Panc1 (cell line): ENCODE results near the gene CNDP1. TPM values are rescaled to one million over a fixed set of nuclear protein-coding genes. Genes with fewer than 3 reads are reported as not detected.

Source experiments
- ATAC-seq: fragments of 200-7000 bp; cut with Tn5 transposase; 2 replicates; pipeline ENCODE4 v1.9.1; 2020; ENCODE audit warnings: mild to moderate bottlenecking, moderate library complexity
- BruUV-seq: library from RNA; stranded (reverse); fragments of 400-500 nt; replicated peaks from 2 replicates; lab custom pipeline; 2021; lab: Mats Ljungman, UMichigan
- CTCF ChIA-PET: fragments of 300-600 bp; sonication (Branson Sonifier 250); formaldehyde crosslinking; loops from one replicate; lab custom pipeline; 2022; ENCODE audit warnings: antibody characterized with exemption; lab: Charles Lee
- POLR2A ChIA-PET: fragments of 300-600 bp; sonication (Branson Sonifier 250); formaldehyde crosslinking; loops from one replicate; lab custom pipeline; 2022; ENCODE audit warnings: antibody characterized with exemption; lab: Charles Lee
- DNase-seq: peaks from one replicate; pipeline ENCODE4 v3.0.0-alpha.2; 2010; ENCODE audit warnings: low read depth, low spot score
- H3K27ac ChIP-seq: 2 replicates; pipeline ENCODE4 v1.5.1; 2011; ENCODE audit warnings: mild to moderate bottlenecking, low read length, inconsistent platforms
- H3K27me3 ChIP-seq: fragments of 200-500 bp; sonication (Bioruptor generic); 2 replicates; pipeline ENCODE4 v1.6.0; 2014; ENCODE audit warnings: low read length, inconsistent platforms; ENCODE audit not compliant: control insufficient read depth, insufficient read depth
- H3K36me3 ChIP-seq: fragments of 200-500 bp; sonication (Bioruptor generic); 2 replicates; pipeline ENCODE4 v1.5.1; 2014; ENCODE audit warnings: inconsistent platforms, mild to moderate bottlenecking, low read length, moderate library complexity; ENCODE audit not compliant: control insufficient read depth, insufficient read depth
- H3K4me1 ChIP-seq: 2 replicates; pipeline ENCODE4 v1.5.1; 2011; ENCODE audit warnings: inconsistent platforms, mild to moderate bottlenecking, low read length, moderate library complexity; ENCODE audit not compliant: control insufficient read depth, insufficient read depth
- H3K4me3 ChIP-seq, 2 experiments: 2 replicates each; pipeline ENCODE4 v1.5.1; 2011 to 2012; ENCODE audit warnings: low read depth in 2 of 2, low read length in 2 of 2, mild to moderate bottlenecking in 2 of 2, inconsistent platforms in 1 of 2, moderate library complexity in 1 of 2
- H3K9me3 ChIP-seq: fragments of 200-500 bp; sonication (Bioruptor generic); 2 replicates; pipeline ENCODE4 v1.5.1; 2014; ENCODE audit warnings: low read depth, mild to moderate bottlenecking, inconsistent platforms, low read length, moderate library complexity; ENCODE audit not compliant: control insufficient read depth, insufficient read depth
- CTCF ChIP-seq: fragments of 450-650 bp; IDR thresholded peaks from 2 replicates; pipeline ENCODE4 v1.5.1; 2017; ENCODE audit warnings: mild to moderate bottlenecking
- POLR2AphosphoS5 ChIP-seq: IDR thresholded peaks from 2 replicates; pipeline ENCODE4 v1.6.1; 2012; ENCODE audit warnings: mild to moderate bottlenecking, low read depth, low read length, moderate library complexity
- REST ChIP-seq, 2 experiments: IDR thresholded peaks; 2 replicates each; pipeline ENCODE4 v1.6.1; 2011 to 2012; ENCODE audit warnings: low read depth in 2 of 2, control low read depth in 1 of 2, low read length in 1 of 2, mild to moderate bottlenecking in 1 of 2, moderate library complexity in 1 of 2; ENCODE audit not compliant: insufficient read depth in 1 of 2
- SIN3A ChIP-seq: IDR thresholded peaks from 2 replicates; pipeline ENCODE4 v1.6.1; 2012; ENCODE audit warnings: low read depth, mild to moderate bottlenecking, low read length, moderate library complexity, borderline replicate concordance; ENCODE audit not compliant: insufficient read depth
- TCF7L2 ChIP-seq: IDR thresholded peaks from 2 replicates; pipeline ENCODE4 v1.6.1; 2011; ENCODE audit warnings: mild to moderate bottlenecking, low read depth, low read length, inconsistent platforms
- in situ Hi-C: cut with HindIII; loops from 2 replicates; pipeline ENCODE4 v1.10.0; 2016; ENCODE audit warnings: low sequenced_read_pairs, low pct_unique_long_range_greater_than_20kb
- intact Hi-C: fragments of 100-400 bp; cut with micrococcal nuclease; formaldehyde crosslinking; loops from one replicate; pipeline ENCODE4 v1.10.0; 2022; ENCODE audit not compliant: unreplicated experiment
- total RNA-seq: library from RNA; stranded (reverse); gene quantifications from one replicate; pipeline ENCODE4 v1.2.1, GENCODE V29; 2021; ENCODE audit not compliant: unreplicated experiment

CNDP1 gene
- total RNA-seq, 1 experiment from 2014 or later = not detected

- no TSS peak for BruUV-seq
- Histone ChIP-seq H3K36me3 (no peaks in the 10 kb centered on the region), H3K27me3 (peaks cover 4% of the 10 kb centered on the region; the same call in 1 of the 2 replicates), H3K9me3 (no peaks in the 10 kb centered on the region), H3K4me1 (no peaks in the 10 kb centered on the region), H3K27ac (no peak overlapping the region), H3K4me3 (no peak overlapping the region)
- in situ Hi-C loops (no loop called here), intact Hi-C loops (no loop called here)
- ChIA-PET CTCF (no interaction called here), POLR2A (no interaction called here)
- TF ChIP-seq CTCF = no peak
- TF ChIP-seq SIN3A = no peak
- DNase-seq (no peak), ATAC-seq (no peak)
These were observed 5.0 kb downstream of the CNDP1 start for GRCh38 chr18:74539289-74539688.

- ChIA-PET POLR2A (no interaction called here), CTCF (no interaction called here)
- ATAC-seq = peak; percentile 46; the same call in 1 of the 2 replicates
- H3K27ac ChIP-seq = no peak overlapping the region
- DNase-seq = no peak
- no peak for TF ChIP-seq REST (IDR thresholded peaks at IDR 0.05; ENCODE audit: insufficient read depth in 1 of 2, low read depth in 2 of 2, low read length in 1 of 2)
- no peak for TF ChIP-seq POLR2AphosphoS5
- TF ChIP-seq TCF7L2 = no peak
- TF ChIP-seq CTCF = no peak
- TF ChIP-seq SIN3A = no peak
- intact Hi-C loops = no loop called here
- BruUV-seq = no TSS peak
- no peaks in the 10 kb centered on the region for H3K36me3 ChIP-seq
- in situ Hi-C loops = no loop called here
- no peaks in the 10 kb centered on the region for H3K9me3 ChIP-seq
- no peak overlapping the region for H3K4me3 ChIP-seq
- no peaks in the 10 kb centered on the region for H3K4me1 ChIP-seq
- H3K27me3 ChIP-seq = peaks cover 4% of the 10 kb centered on the region; the same call in 1 of the 2 replicates
These were observed 6.5 kb downstream of the CNDP1 start for GRCh38 chr18:74540652-74541421.
